Fibroblast of lung (primary cell): ENCODE data around the gene C3orf70. TPM values are rescaled to one million over a fixed set of nuclear protein-coding genes. Genes with fewer than 3 reads are reported as not detected.

Experiments used
- DNase-seq, 2 donors: peaks; one replicate each; pipeline versions ENCODE4 v3.0.0 to v3.0.0-alpha.2; 2010; ENCODE audit warnings: low read depth in 2 of 2
- H2AFZ ChIP-seq: 2 replicates; pipeline ENCODE4 v1.5.1; 2012; ENCODE audit warnings: low read length, control low read depth, inconsistent platforms
- H3K27ac ChIP-seq: 2 replicates; pipeline ENCODE4 v1.5.1; 2011; ENCODE audit warnings: low read length, control low read depth; ENCODE audit not compliant: insufficient read depth
- H3K27me3 ChIP-seq: 2 replicates; pipeline ENCODE4 v1.5.1; 2011; ENCODE audit warnings: mild to moderate bottlenecking, low read length; ENCODE audit not compliant: control insufficient read depth, insufficient read depth
- H3K36me3 ChIP-seq: 2 replicates; pipeline ENCODE4 v1.5.1; 2011; ENCODE audit warnings: low read length; ENCODE audit not compliant: control insufficient read depth, insufficient read depth
- H3K4me1 ChIP-seq: 2 replicates; pipeline ENCODE4 v1.5.1; 2011; ENCODE audit warnings: low read length; ENCODE audit not compliant: control insufficient read depth, insufficient read depth; ENCODE audit errors: extremely low read depth
- H3K4me2 ChIP-seq: 2 replicates; pipeline ENCODE4 v1.5.1; 2011; ENCODE audit warnings: low read length, control low read depth; ENCODE audit not compliant: insufficient read depth; ENCODE audit errors: extremely low read depth
- H3K4me3 ChIP-seq, 4 experiments: fragments of 200-600 bp in 1 of 4; sonication (generic) in 1 of 4; replicated peaks in 1 of 4; 2 replicates each; pipeline ENCODE4 v1.5.1; 2011 to 2016; ENCODE audit warnings: low read length in 4 of 4, low read depth in 3 of 4, mild to moderate bottlenecking in 3 of 4, control low read depth in 2 of 4, inconsistent platforms in 1 of 4, mixed read lengths in 1 of 4; ENCODE audit not compliant: insufficient read depth in 1 of 4; ENCODE audit errors: control extremely low read depth in 1 of 4
- H3K79me2 ChIP-seq: 2 replicates; pipeline ENCODE4 v1.5.1; 2012; ENCODE audit warnings: mild to moderate bottlenecking, low read length, inconsistent platforms; ENCODE audit not compliant: control insufficient read depth, insufficient read depth
- H3K9ac ChIP-seq: 2 replicates; pipeline ENCODE4 v1.5.1; 2011; ENCODE audit warnings: mild to moderate bottlenecking, low read length, control low read depth; ENCODE audit not compliant: insufficient read depth
- H3K9me3 ChIP-seq: 2 replicates; pipeline ENCODE4 v1.5.1; 2012; ENCODE audit warnings: low read depth, low read length; ENCODE audit not compliant: control insufficient read depth, insufficient read depth
- H4K20me1 ChIP-seq: 2 replicates; pipeline ENCODE4 v1.5.1; 2011; ENCODE audit warnings: low read length; ENCODE audit not compliant: control insufficient read depth, insufficient read depth; ENCODE audit errors: extremely low read depth
- CTCF ChIP-seq, 2 donors: IDR thresholded peaks in 1 of 2; conservative IDR thresholded peaks in 1 of 2; 1 replicate in 1 of 2; 2 replicates in 1 of 2; pipeline ENCODE4 v1.5.1; 2011 to 2012; ENCODE audit warnings: low read length in 2 of 2, control low read depth in 1 of 2, inconsistent platforms in 1 of 2, low read depth in 1 of 2, mild to moderate bottlenecking in 1 of 2
- EZH2 ChIP-seq: IDR thresholded peaks from 2 replicates; pipeline ENCODE4 v1.5.1; 2012; ENCODE audit warnings: low read length, control low read depth, mild to moderate bottlenecking; ENCODE audit errors: missing control alignments
- polyA plus RNA-seq, 2 donors: library from polyadenylated mRNA; depleted of rRNA in 1 of 2; stranded (reverse) in 1 of 2; unstranded in 1 of 2; fragments of >200 nt; gene quantifications; 2 replicates each; pipeline ENCODE4 v1.2.1, GENCODE V29; 2011 to 2012; ENCODE audit warnings: missing spikeins in 1 of 2
- total RNA-seq: library from RNA; depleted of rRNA; stranded (reverse); fragments of >200 nt; gene quantifications from 2 replicates; pipeline ENCODE4 v1.2.1, GENCODE V29; 2014

The C3orf70 gene
- total and polyA plus RNA-seq, 2 donors (not counting 1 experiment from before 2014, with no cell fraction given): 0.33 to 4.7 TPM

- H3K36me3 ChIP-seq: no peaks in the 10 kb centered on the region
- H3K9ac ChIP-seq: no peak overlapping the region
- no peak overlapping the region for H3K27ac ChIP-seq
- H3K4me3 ChIP-seq: no peak overlapping the region
- H3K9me3 ChIP-seq: no peaks in the 10 kb centered on the region
- peaks cover 16% of the 10 kb centered on the region for H3K27me3 ChIP-seq
- no peaks in the 10 kb centered on the region for H3K79me2 ChIP-seq
- no peaks in the 10 kb centered on the region for H4K20me1 ChIP-seq
- H3K4me2 ChIP-seq: no peak overlapping the region
- TF ChIP-seq EZH2 (no peak), CTCF (conservative IDR thresholded peaks at IDR 0.05 in 1 of 2, IDR thresholded peaks at IDR 0.05 in 1 of 2; ENCODE audit: low read depth in 1 of 2, low read length in 2 of 2) (no peak)
- H3K4me1 ChIP-seq: no peaks in the 10 kb centered on the region
- no peak overlapping the region for H2AFZ ChIP-seq
- no peak for DNase-seq
These were observed 2.8 kb upstream of the C3orf70 start for GRCh38 chr3:185155678-185156077.

GRCh38 chr3:185153861-185154629 is 1.2 kb upstream of the C3orf70 start:
- Histone ChIP-seq H3K27ac (no peak overlapping the region), H2AFZ (no peak overlapping the region), H3K79me2 (no peaks in the 10 kb centered on the region), H3K9ac (no peak overlapping the region), H4K20me1 (no peaks in the 10 kb centered on the region), H3K36me3 (no peaks in the 10 kb centered on the region), H3K4me3 (no peak overlapping the region), H3K27me3 (peaks cover 15% of the 10 kb centered on the region), H3K4me2 (no peak overlapping the region), H3K9me3 (no peaks in the 10 kb centered on the region), H3K4me1 (no peaks in the 10 kb centered on the region)
- TF ChIP-seq CTCF (conservative IDR thresholded peaks at IDR 0.05 in 1 of 2, IDR thresholded peaks at IDR 0.05 in 1 of 2; ENCODE audit: low read depth in 1 of 2, low read length in 2 of 2) (no peak), EZH2 (peak; percentile 41)
- DNase-seq: no peak

GRCh38 chr3:185153171-185153771 is 411 bp upstream of the C3orf70 start:
- Histone ChIP-seq H3K4me3 (peak overlapping the region; percentile 54 to 66 (median 59)), H3K27me3 (peaks cover 9% of the 10 kb centered on the region)

More at GRCh38 chr3:185153171-185153771, 411 bp upstream of the C3orf70 start:
- peak in 1 of 2 donors; percentile 1 for DNase-seq
- no peak for TF ChIP-seq EZH2
- no peak for TF ChIP-seq CTCF (conservative IDR thresholded peaks at IDR 0.05 in 1 of 2, IDR thresholded peaks at IDR 0.05 in 1 of 2; ENCODE audit: low read depth in 1 of 2, low read length in 2 of 2)
- H3K4me1 ChIP-seq: no peaks in the 10 kb centered on the region
- H4K20me1 ChIP-seq: no peaks in the 10 kb centered on the region
- no peaks in the 10 kb centered on the region for H3K79me2 ChIP-seq
- H3K9ac ChIP-seq: peak overlapping the region; percentile 55
- H3K4me2 ChIP-seq: peak overlapping the region; percentile 73
- no peaks in the 10 kb centered on the region for H3K9me3 ChIP-seq
- peak overlapping the region; percentile 80 for H2AFZ ChIP-seq
- H3K27ac ChIP-seq: no peak overlapping the region
- no peaks in the 10 kb centered on the region for H3K36me3 ChIP-seq
